Measurements from ENCODE around the gene ADAMTSL1. TPM values are rescaled to one million over a fixed set of nuclear protein-coding genes. Genes with fewer than 3 reads are reported as not detected.

ADAMTSL1 gene
- total RNA-seq, 1 experiment from 2014 or later, result 0.94 TPM

GRCh38 chr9:18594837-18595236 lies 120.9 kb downstream of the ADAMTSL1 start (continued):
- TF ChIP-seq ZMAT4 (CRISPR knock-in tag; IDR thresholded peaks at IDR 0.05), result no peak

GRCh38 chr9:18595597-18595996 lies 121.6 kb downstream of the ADAMTSL1 start:
- Mint-ChIP-seq H3K4me3 (no peak overlapping the region), H3K9me3 (peaks cover 35% of the 10 kb centered on the region), H3K27me3 (ENCODE audit: low read depth) (no peaks in the 10 kb centered on the region), H3K36me3 (peaks cover 19% of the 10 kb centered on the region), H3K27ac (no peak overlapping the region), H3K4me1 (no peaks in the 10 kb centered on the region)
- DNase-seq (ENCODE audit: low spot score) (no peak), ATAC-seq (no peak)
- CTCF ChIA-PET, result no interaction called here
- POLR2A ChIA-PET, result no interaction called here
- TF ChIP-seq NFYB (CRISPR knock-in tag; conservative IDR thresholded peaks at IDR 0.05; ENCODE audit: low read depth) (no peak), E2F5 (CRISPR knock-in tag; IDR thresholded peaks at IDR 0.05) (no peak), ZBTB21 (CRISPR knock-in tag; IDR thresholded peaks at IDR 0.05; ENCODE audit: borderline replicate concordance) (no peak), JAZF1 (CRISPR knock-in tag; IDR thresholded peaks at IDR 0.05) (no peak), CREM (CRISPR knock-in tag; IDR thresholded peaks at IDR 0.05) (no peak), IRF1 (CRISPR knock-in tag; IDR thresholded peaks at IDR 0.05) (no peak), GTF2I (CRISPR knock-in tag; conservative IDR thresholded peaks at IDR 0.05) (no peak), GABPB1 (CRISPR knock-in tag; IDR thresholded peaks at IDR 0.05) (no peak), FOXP4 (CRISPR knock-in tag; IDR thresholded peaks at IDR 0.05) (no peak), FOXK1 (CRISPR knock-in tag; IDR thresholded peaks at IDR 0.05) (no peak), SMAD3 (CRISPR knock-in tag; IDR thresholded peaks at IDR 0.05; ENCODE audit: borderline replicate concordance) (no peak), E2F1 (CRISPR knock-in tag; IDR thresholded peaks at IDR 0.05) (no peak), GRHL2 (CRISPR knock-in tag; IDR thresholded peaks at IDR 0.05; ENCODE audit: insufficient replicate concordance, severe bottlenecking) (no peak), ZNF416 (CRISPR knock-in tag; IDR thresholded peaks at IDR 0.05) (no peak), AFF4 (CRISPR knock-in tag; IDR thresholded peaks at IDR 0.05; ENCODE audit: borderline replicate concordance) (no peak), AR (CRISPR knock-in tag; IDR thresholded peaks at IDR 0.05) (no peak), ZNF532 (CRISPR knock-in tag; IDR thresholded peaks at IDR 0.05; ENCODE audit: borderline replicate concordance) (no peak), NR2C2 (CRISPR knock-in tag; IDR thresholded peaks at IDR 0.05) (no peak), NFE2L1 (CRISPR knock-in tag; IDR thresholded peaks at IDR 0.05) (no peak)
